Liver (tissue), 9 donors: ENCODE results near the gene GAS2L1. TPM values are rescaled to one million over a fixed set of nuclear protein-coding genes. Genes with fewer than 3 reads are reported as not detected.

Experiments
- DNase-seq: peaks from one replicate; pipeline ENCODE4 v3.0.0-alpha.2; 2017; ENCODE audit warnings: low spot score
- H3K27ac ChIP-seq, 2 donors: one replicate each; pipeline ENCODE4 v1.7.0; 2013; ENCODE audit warnings: inconsistent platforms in 2 of 2, low read length in 2 of 2, control low read depth in 1 of 2, low read depth in 1 of 2, mild to moderate bottlenecking in 1 of 2
- H3K27me3 ChIP-seq, 4 donors: one replicate each; pipeline versions ENCODE4 v1.6.1 to v1.7.0; 2013; ENCODE audit warnings: low read length in 3 of 4, inconsistent platforms in 1 of 4, mild to moderate bottlenecking in 1 of 4, moderate library complexity in 1 of 4; ENCODE audit not compliant: control insufficient read depth in 4 of 4, insufficient read depth in 4 of 4
- H3K36me3 ChIP-seq, 4 donors: one replicate each; pipeline versions ENCODE4 v1.6.1 to v1.7.0; 2013; ENCODE audit warnings: low read length in 3 of 4, mild to moderate bottlenecking in 3 of 4, low read depth in 1 of 4, moderate library complexity in 1 of 4; ENCODE audit not compliant: control insufficient read depth in 4 of 4, insufficient read depth in 3 of 4
- H3K4me1 ChIP-seq, 4 donors: one replicate each; pipeline versions ENCODE4 v1.6.1 to v1.7.0; 2013; ENCODE audit warnings: low read length in 3 of 4, mild to moderate bottlenecking in 3 of 4, moderate library complexity in 1 of 4; ENCODE audit not compliant: control insufficient read depth in 4 of 4, insufficient read depth in 4 of 4
- H3K4me3 ChIP-seq, 3 donors: one replicate each; pipeline versions ENCODE4 v1.6.1 to v1.7.0; 2013; ENCODE audit warnings: low read length in 3 of 3, control low read depth in 1 of 3, low read depth in 1 of 3, mild to moderate bottlenecking in 1 of 3
- H3K9ac ChIP-seq, 2 donors: one replicate each; pipeline ENCODE4 v1.7.0; 2013; ENCODE audit warnings: low read length in 2 of 2, mild to moderate bottlenecking in 2 of 2, moderate library complexity in 2 of 2, control low read depth in 1 of 2, low read depth in 1 of 2
- H3K9me3 ChIP-seq, 4 donors: one replicate each; pipeline versions ENCODE4 v1.6.1 to v1.7.0; 2013; ENCODE audit warnings: low read length in 3 of 4; ENCODE audit not compliant: control insufficient read depth in 4 of 4
- EGR1 ChIP-seq, 2 donors: IDR thresholded peaks; 2 replicates each; pipeline ENCODE4 v1.6.1; 2016 to 2018; ENCODE audit warnings: antibody characterized with exemption in 2 of 2, low read depth in 2 of 2
- FOXA1 ChIP-seq: IDR thresholded peaks from 2 replicates; pipeline ENCODE4 v1.6.1; 2016; ENCODE audit warnings: antibody characterized with exemption
- FOXA2 ChIP-seq: IDR thresholded peaks from 2 replicates; pipeline ENCODE4 v1.6.1; 2016; ENCODE audit warnings: antibody characterized with exemption
- GABPA ChIP-seq, 2 donors: IDR thresholded peaks in 1 of 2; conservative IDR thresholded peaks in 1 of 2; 2 replicates each; pipeline ENCODE4 v1.6.1; 2016; ENCODE audit warnings: antibody characterized with exemption in 2 of 2, mild to moderate bottlenecking in 1 of 2, moderate library complexity in 1 of 2
- HNF4A ChIP-seq, 2 donors: conservative IDR thresholded peaks; 2 replicates each; pipeline ENCODE4 v1.6.1; 2016; ENCODE audit warnings: antibody characterized with exemption in 2 of 2, mild to moderate bottlenecking in 2 of 2
- JUND ChIP-seq, 2 donors: IDR thresholded peaks; 2 replicates each; pipeline ENCODE4 v1.6.1; 2016; ENCODE audit warnings: antibody characterized with exemption in 2 of 2
- NR2F2 ChIP-seq: IDR thresholded peaks from 2 replicates; pipeline ENCODE4 v1.6.1; 2016; ENCODE audit warnings: antibody characterized with exemption
- RAD21 ChIP-seq, 2 donors: IDR thresholded peaks; 2 replicates each; pipeline ENCODE4 v1.6.1; 2016; ENCODE audit warnings: antibody characterized with exemption in 2 of 2, mild to moderate bottlenecking in 2 of 2
- REST ChIP-seq: IDR thresholded peaks from 2 replicates; pipeline ENCODE4 v1.6.1; 2016; ENCODE audit warnings: antibody characterized with exemption, mild to moderate bottlenecking
- RXRA ChIP-seq, 2 donors: IDR thresholded peaks; 2 replicates each; pipeline ENCODE4 v1.6.1; 2017 to 2018; ENCODE audit warnings: antibody characterized with exemption in 2 of 2, mild to moderate bottlenecking in 1 of 2
- SP1 ChIP-seq: IDR thresholded peaks from 2 replicates; pipeline ENCODE4 v1.6.1; 2018; ENCODE audit warnings: antibody characterized with exemption, mild to moderate bottlenecking
- TAF1 ChIP-seq: conservative IDR thresholded peaks from 2 replicates; pipeline ENCODE4 v1.6.1; 2016; ENCODE audit warnings: antibody characterized with exemption, mild to moderate bottlenecking
- YY1 ChIP-seq: IDR thresholded peaks from 2 replicates; pipeline ENCODE4 v1.6.1; 2016; ENCODE audit warnings: antibody characterized with exemption, mild to moderate bottlenecking
- ZBTB33 ChIP-seq: IDR thresholded peaks from 2 replicates; pipeline ENCODE4 v1.6.1; 2016; ENCODE audit warnings: antibody characterized with exemption
- WGBS: extraction: QIAGEN DNeasy Blood & Tissue Kit; methylation state at CpG from one replicate; pipeline ENCODE4 v1.1.7; 2013; 5-methylcytosine and 5-hydroxymethylcytosine counted together
- polyA plus RNA-seq, 2 donors: library from polyadenylated mRNA; stranded (reverse) in 1 of 2; unstranded in 1 of 2; fragments of 200-250 nt in 1 of 2; fragments of >200 nt in 1 of 2; fragmentation: Nextera tagmentation in 1 of 2; extraction: Ambion mirVana in 1 of 2; gene quantifications; one replicate each; pipeline versions ENCODE4 v1.2.1 to v1.2.3, GENCODE V29; 2013 to 2015
- total RNA-seq, 2 donors: library from RNA; depleted of rRNA; stranded (reverse); fragments of >200 nt; gene quantifications; one replicate each; pipeline ENCODE4 v1.2.3, GENCODE V29; 2014
- TF ChIP-seq, protein P1 (sequence below): IDR thresholded peaks from 2 replicates; pipeline ENCODE4 v1.6.1; 2016; ENCODE audit warnings: antibody characterized with exemption
- TF ChIP-seq, protein P2 (sequence below): IDR thresholded peaks from 2 replicates; pipeline ENCODE4 v1.6.1; 2016; ENCODE audit warnings: antibody characterized with exemption
- TF ChIP-seq, protein P3 (sequence below): fragments of 150-350 bp; IDR thresholded peaks from 2 replicates; pipeline ENCODE4 v1.5.1; 2017; ENCODE audit warnings: improper control_type of control experiment, low read depth, low read length; ENCODE audit not compliant: missing input control
- donor health status: healthy.
- donor health status: healthy.
- donor health status: healthy.
- donor health status: healthy.
- donor health status: healthy.

Gene GAS2L1
- total and polyA plus RNA-seq, 4 donors, result 4.0 to 11.4 (median 8.9) TPM

DNA sequence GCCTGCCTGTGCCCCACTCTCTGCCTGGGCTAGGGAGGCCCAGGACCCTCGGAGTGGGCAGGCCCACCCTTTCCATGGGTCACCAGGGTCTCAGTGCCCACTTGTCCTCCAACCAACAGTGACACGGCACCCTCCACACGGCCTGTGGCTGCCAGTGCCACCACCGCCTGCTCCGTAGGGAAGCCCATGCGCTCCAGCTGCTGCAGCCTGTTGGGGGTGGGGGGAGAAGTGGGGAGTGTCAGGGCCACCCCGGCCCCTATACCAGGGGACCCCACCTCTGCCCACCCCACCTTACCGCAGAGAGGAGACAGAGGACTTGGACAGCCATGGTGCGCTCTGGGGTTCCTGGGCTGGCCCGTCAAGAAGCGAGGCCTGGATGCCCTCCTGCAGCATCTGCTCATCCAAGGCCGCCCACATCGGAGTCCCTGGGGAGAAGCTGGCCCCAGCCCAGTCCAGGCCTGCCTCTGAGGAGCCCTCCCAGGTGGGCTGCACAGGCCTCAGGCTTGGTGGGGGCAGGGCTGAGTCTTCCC, 46.4 kb upstream of the GAS2L1 start:
- 97% methylated on average over 13 of the region's 13 CpGs for WGBS
- TF ChIP-seq EGR1 (IDR thresholded peaks at IDR 0.05; ENCODE audit: low read depth in 2 of 2) (no peak), SP1 (no peak), ZBTB33 (no peak), JUND (IDR thresholded peaks at IDR 0.05) (no peak), REST (no peak), FOXA1 (no peak), FOXA2 (no peak), NR2F2 (no peak), TAF1 (no peak), GABPA (IDR thresholded peaks at IDR 0.05 in 1 of 2, conservative IDR thresholded peaks at IDR 0.05 in 1 of 2) (no peak), HNF4A (conservative IDR thresholded peaks at IDR 0.05) (no peak), RAD21 (IDR thresholded peaks at IDR 0.05) (no peak), RXRA (IDR thresholded peaks at IDR 0.05) (no peak)
- TF ChIP-seq, protein P1, sequence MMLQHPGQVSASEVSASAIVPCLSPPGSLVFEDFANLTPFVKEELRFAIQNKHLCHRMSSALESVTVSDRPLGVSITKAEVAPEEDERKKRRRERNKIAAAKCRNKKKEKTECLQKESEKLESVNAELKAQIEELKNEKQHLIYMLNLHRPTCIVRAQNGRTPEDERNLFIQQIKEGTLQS, result no peak
- TF ChIP-seq, protein P2, sequence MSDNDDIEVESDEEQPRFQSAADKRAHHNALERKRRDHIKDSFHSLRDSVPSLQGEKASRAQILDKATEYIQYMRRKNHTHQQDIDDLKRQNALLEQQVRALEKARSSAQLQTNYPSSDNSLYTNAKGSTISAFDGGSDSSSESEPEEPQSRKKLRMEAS, result no peak
- Histone ChIP-seq H3K36me3 (peaks cover 0 to 12% (median 2%) of the 10 kb centered on the region in 4 donors), H3K9me3 (no peaks in the 10 kb centered on the region), H3K27me3 (no peaks in the 10 kb centered on the region), H3K4me1 (no peaks in the 10 kb centered on the region), H3K4me3 (no peak overlapping the region), H3K9ac (no peak overlapping the region), H3K27ac (no peak overlapping the region)
- DNase-seq, result no peak

- Histone ChIP-seq H3K4me1 (no peaks in the 10 kb centered on the region), H3K27me3 (no peaks in the 10 kb centered on the region), H3K9ac (no peak overlapping the region), H3K4me3 (no peak overlapping the region), H3K9me3 (no peaks in the 10 kb centered on the region), H3K27ac (no peak overlapping the region), H3K36me3 (peaks cover 0 to 15% (median 3%) of the 10 kb centered on the region in 4 donors)
- no peak for DNase-seq
- 94% methylated on average over 17 of the region's 17 CpGs for WGBS
- no peak for TF ChIP-seq YY1
- no peak for TF ChIP-seq RXRA (IDR thresholded peaks at IDR 0.05)
- TF ChIP-seq, protein P3, sequence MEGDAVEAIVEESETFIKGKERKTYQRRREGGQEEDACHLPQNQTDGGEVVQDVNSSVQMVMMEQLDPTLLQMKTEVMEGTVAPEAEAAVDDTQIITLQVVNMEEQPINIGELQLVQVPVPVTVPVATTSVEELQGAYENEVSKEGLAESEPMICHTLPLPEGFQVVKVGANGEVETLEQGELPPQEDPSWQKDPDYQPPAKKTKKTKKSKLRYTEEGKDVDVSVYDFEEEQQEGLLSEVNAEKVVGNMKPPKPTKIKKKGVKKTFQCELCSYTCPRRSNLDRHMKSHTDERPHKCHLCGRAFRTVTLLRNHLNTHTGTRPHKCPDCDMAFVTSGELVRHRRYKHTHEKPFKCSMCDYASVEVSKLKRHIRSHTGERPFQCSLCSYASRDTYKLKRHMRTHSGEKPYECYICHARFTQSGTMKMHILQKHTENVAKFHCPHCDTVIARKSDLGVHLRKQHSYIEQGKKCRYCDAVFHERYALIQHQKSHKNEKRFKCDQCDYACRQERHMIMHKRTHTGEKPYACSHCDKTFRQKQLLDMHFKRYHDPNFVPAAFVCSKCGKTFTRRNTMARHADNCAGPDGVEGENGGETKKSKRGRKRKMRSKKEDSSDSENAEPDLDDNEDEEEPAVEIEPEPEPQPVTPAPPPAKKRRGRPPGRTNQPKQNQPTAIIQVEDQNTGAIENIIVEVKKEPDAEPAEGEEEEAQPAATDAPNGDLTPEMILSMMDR, result no peak
- TF ChIP-seq, protein P1, result no peak
- no peak for TF ChIP-seq FOXA2
Measured at GRCh38 chr22:29260601-29261315, 45.7 kb upstream of the GAS2L1 start.
